Stimulated activated CD4-positive, alpha-beta T cell treated with anti-CD3 and anti-CD28 coated beads, Interleukin-2, amount 100 ng/mL, for 48 hours (primary cell): Measurements from ENCODE around the gene BTBD7.

Source experiments
- DNase-seq, 2 donors: peaks; one replicate each; pipeline ENCODE4 v3.0.0-alpha.2; 2020

The BTBD7 gene

GRCh38 chr14:93302688-93303581 lies 29.9 kb downstream of the BTBD7 start:
- DNase-seq = no peak

GRCh38 chr14:93301821-93302447 lies 30.9 kb downstream of the BTBD7 start:
- no peak for DNase-seq

- DNase-seq = no peak
Observed at GRCh38 chr14:93299866-93300265, 33.0 kb downstream of the BTBD7 start.

GRCh38 chr14:93299416-93299815 lies 33.4 kb downstream of the BTBD7 start:
- DNase-seq = no peak

DNA sequence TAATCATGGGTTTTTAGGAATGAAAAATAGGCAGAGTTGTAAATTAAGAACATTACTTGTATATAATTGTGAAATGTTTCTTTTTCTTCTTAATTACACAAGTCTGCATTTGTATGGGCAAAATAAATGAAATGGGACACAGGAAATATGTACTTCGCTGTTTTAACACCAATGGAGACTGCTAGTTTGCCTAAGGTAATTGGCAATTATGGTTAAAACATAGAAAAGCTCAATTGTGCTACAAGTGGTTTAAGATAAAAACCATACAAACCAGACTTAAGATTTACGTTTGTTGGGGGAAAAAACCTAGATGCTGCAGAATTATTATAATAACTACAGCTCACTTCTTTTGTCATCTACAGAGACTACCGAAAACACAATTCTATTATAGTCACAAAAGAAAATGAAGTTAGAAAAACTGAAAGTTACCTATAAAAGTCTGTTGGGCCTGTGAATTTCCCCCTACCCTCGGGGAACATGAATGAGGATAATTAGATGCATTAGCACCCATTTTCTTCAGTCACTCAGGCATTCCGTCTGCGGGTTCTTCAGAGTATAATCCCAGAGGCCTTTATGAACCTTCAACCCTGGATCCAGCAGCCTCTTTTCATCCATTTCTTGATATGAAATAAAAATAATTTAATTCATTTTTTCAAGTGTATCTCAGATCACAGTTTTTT lies 37.2 kb downstream of the BTBD7 start:
- DNase-seq = no peak

DNA sequence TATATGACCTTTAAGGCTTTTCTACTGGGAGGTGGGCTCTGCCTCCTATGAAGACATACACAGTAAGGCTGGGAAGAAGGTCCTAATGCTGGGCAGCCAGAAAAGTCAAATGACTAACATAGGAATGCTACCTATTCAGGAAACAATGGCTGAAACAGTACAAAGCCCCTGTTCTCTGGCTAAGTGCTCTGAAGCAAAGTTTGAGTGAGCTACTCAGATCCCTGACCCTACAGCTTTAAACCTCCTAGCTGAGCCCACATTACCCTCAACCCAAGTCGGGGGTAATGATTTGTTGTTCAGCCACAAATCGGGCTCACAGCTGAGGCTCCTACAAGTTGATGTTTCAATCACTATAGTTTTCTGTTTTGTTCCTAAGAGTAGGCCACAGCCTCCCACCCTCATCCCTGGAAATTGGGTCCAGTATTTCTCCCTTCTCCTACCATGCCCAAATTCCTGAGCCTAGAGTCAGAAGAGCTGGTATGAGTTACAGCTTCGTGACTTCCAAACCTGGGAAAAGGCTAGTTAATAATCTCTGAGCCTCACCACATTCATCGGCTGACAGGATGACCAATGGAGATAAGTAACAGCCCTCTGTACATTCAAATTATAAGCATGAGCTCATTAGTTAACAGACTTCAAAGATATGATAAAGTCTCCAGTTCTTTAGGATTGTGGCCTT lies 46.5 kb downstream of the BTBD7 start:
- DNase-seq = no peak

GRCh38 chr14:93285044-93285443 lies 47.8 kb downstream of the BTBD7 start:
- no peak for DNase-seq

DNA sequence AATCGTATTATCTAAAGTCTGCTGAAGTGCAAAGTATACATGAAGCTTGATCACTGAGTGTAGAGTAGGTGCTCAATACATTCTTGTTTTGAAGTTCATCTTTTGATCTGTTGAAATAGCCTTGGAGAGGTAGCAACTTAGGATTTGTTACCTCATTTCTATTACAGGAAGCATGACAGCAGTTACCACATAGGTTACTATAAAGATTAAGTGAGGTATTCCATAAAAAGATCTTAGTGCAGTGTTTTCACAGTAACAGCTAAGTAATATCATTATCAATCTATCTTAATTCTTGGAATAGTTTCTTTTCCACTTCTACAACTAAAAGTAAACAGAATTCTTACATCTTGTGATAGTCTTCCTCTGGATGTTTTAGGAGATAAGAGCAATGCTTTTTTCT lies 50.9 kb downstream of the BTBD7 start:
- no peak for DNase-seq

DNA sequence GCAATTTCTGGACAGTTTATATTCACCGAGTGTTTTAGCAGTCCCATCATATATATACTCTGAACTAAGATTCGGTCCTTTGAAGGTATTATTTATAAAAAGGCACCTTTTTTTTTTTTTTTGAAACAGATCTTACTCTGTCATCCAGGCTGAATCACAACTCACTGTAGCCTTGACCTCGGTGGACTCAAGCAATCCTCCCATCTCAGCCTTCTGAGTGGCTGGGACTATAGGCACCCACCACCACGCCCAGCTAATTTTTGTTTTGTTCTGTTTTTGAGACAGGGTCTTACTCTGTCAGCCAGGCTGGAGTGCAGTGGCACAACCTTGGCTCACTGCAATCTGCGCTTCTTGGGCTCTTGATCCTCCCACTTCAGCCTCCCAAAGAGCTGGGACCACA lies 52.1 kb downstream of the BTBD7 start:
- DNase-seq = no peak

DNA sequence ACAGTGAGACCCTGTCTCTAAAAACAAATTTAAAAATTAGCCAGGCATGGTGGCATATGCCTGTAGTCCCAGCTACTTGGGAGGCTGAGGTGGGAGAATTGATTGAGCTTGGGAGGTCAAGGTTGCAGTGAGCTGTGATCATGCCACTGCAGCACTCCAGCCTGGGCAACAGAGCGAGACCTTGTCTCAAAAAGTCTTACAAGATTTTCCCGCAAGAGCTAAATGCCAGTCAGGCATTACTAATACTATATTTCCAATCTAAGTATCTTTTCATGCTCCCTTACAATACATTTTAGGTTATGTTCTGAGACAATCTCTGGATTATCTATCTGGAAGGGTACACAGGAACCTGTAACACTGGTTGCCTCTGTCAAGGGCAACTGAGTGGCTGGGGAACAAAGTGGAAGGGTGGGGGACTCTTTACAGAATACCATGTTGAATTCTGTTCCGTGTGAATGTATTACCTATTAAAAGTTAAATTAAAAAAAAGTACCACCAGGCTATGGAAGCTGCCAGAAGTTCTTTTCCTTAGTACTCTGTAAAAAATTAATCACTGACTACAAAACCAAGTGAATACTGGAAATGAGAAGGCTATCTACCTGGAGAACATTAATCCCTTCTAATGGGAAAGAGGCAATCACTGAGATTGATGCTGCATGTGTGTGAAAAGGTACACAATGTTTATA lies 56.7 kb downstream of the BTBD7 start:
- DNase-seq = no peak

GRCh38 chr14:93274055-93274806 lies 58.6 kb downstream of the BTBD7 start:
- DNase-seq = no peak

DNA sequence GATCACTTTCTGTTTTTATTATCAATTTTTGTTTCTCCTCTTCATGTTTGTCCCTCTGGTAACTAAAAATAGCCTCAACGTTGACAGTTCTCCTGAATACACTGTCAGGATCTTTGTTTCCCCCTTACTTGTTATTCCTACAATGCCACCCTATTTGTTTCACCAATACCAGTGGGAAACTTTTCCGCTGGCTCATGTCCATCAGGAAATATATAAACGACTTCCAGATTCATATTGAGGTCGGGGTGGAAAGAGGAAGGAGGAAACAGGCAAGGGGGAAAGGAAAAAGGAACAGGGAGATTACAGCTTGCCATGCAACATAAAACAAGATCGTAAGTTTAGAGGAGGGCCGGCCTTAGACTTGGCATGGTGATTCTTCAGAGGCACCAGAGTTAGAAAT lies 61.7 kb downstream of the BTBD7 start:
- DNase-seq = no peak

- DNase-seq = no peak
Observed at GRCh38 chr14:93269341-93270068, 63.3 kb downstream of the BTBD7 start.

GRCh38 chr14:93268406-93268805 lies 64.4 kb downstream of the BTBD7 start:
- DNase-seq = no peak

DNA sequence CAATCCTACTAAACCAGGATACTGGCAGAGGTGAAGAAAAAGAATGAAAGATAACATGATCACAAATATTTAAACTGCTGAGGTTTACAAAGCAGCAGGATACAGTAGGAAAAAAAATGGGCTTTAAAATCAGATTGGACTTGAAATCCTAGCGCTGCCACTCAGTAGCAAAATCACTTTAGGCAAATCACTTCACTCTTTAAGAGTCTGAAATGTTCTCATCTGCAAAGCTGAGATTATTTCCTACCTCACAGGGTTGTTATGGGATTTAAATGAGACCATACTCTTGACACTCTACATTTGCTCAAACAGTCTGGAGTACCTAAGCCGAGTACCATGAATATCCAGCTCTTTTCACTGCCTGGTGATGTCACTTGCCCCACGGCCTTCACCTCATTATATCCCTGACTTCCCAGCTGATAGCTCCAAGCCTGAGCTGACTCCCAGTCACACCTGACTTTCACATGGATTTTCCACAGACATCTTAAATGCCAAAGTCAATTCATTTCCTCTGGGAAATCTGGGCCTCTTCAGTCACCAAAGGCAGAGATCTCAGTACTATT lies 65.6 kb downstream of the BTBD7 start:
- DNase-seq = no peak

DNA sequence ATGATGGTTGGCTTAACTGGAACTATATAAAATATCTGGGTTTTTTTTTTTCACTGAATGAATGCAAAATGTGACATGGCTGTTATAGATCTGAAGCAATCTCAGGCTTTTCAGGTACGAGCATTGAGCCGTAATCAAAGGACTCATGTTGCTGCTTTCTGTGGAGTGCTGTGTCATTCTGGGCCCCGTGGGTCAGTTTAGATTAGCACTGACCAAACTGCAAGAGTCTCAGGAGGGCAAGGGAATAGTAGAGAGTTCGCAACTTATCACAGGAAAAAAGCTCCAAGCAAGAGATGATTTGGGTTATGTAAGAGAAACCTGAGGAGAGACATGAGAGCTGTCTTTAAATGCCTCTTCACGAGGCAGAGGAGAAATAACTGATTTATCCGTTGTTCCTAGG lies 66.7 kb downstream of the BTBD7 start:
- no peak for DNase-seq

DNA sequence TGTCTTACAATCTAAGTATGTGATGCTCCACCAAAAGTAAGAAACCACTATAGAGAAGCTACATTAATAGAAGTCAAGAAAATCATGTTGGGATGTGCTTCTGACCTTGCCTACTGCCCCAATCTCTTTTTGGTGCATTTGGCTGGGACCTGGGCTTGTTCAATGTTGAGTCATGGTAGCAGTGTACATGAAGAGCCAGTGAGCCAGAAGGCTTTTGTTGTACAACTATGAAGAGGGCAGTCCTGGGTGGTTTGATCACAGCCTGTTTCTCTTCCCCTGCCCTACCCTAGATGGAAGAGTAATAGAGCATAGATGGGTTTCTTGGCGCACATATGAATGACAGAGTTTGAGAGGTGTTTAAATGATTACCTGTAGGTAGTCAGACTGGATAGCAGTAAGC lies 69.4 kb downstream of the BTBD7 start:
- no peak for DNase-seq

GRCh38 chr14:93262446-93262845 lies 70.4 kb downstream of the BTBD7 start:
- DNase-seq = no peak

- no peak for DNase-seq
Observed at GRCh38 chr14:93249128-93249831, 83.6 kb downstream of the BTBD7 start.

DNA sequence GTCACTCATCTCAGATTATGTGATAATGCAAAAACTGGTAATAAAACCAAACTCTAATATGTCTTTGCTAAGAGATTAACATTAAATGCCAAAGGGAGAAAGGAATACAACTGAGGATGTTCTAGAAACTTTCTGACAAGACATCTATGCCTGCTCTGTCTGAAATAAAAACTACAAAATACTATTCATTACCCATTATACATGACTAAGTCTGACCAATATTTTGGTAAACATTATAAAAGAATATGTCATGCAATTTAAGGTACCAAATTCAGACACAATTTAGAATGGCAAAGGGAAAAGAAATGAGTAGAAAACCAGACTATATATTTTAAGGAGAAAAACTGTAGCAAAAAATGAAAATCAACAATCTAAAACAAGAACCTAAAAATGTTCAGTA lies 86.3 kb downstream of the BTBD7 start:
- no peak for DNase-seq
